K562 (cell line): ENCODE measurements around the gene TNNI2. TPM values are rescaled to one million over a fixed set of nuclear protein-coding genes. Genes with fewer than 3 reads are reported as not detected.

Experiments
- ATAC-seq: fragments of 200-7000 bp; cut with Tn5 transposase; 3 replicates; pipeline ENCODE4 v1.9.1; 2020; ENCODE audit warnings: moderate library complexity
- BruUV-seq: library from RNA; stranded (reverse); fragments of 400-500 nt; replicated peaks from 2 replicates; lab custom pipeline; 2021; lab: Mats Ljungman, UMichigan
- CTCF ChIA-PET: fragments of 300-600 bp; formaldehyde crosslinking; extraction: SDS; loops from one replicate; lab custom pipeline; 2021; ENCODE audit warnings: low intra/inter-chr PET ratio; lab: Yijun Ruan, JAX
- POLR2A ChIA-PET: fragments of 300-600, 350-650 bp; sonication (Branson Sonifier 250); formaldehyde crosslinking; extraction: SDS; loops from one replicate; lab custom pipeline; 2021; ENCODE audit warnings: antibody characterized with exemption, inconsistent platforms; lab: Yijun Ruan, JAX
- DNase-seq, 4 experiments: peaks; one replicate each; pipeline versions ENCODE4 v3.0.0 to v3.0.0-alpha.2; 2011 to 2018; ENCODE audit warnings: low spot score in 3 of 4, mixed read lengths in 3 of 4; ENCODE audit errors: extremely low read depth in 1 of 4
- FAIRE-seq: peaks from 2 replicates; lab custom pipeline; 2011; peaks lifted over from hg19 to GRCh38; lab: Jason Lieb, UNC
- H2AFZ ChIP-seq: 2 replicates; pipeline ENCODE4 v1.6.0; 2011; ENCODE audit warnings: low read depth, low read length, control low read depth, inconsistent platforms
- H3K27ac ChIP-seq: fragments of 200-600 bp; 3 replicates; pipeline ENCODE4 v1.8.0; 2011; ENCODE audit warnings: low read depth, mild to moderate bottlenecking, control low read depth, inconsistent platforms, low read length, moderate library complexity, mixed read lengths; ENCODE audit errors: extremely low read depth
- H3K27me3 ChIP-seq, 2 experiments: fragments of 300-600 bp in 1 of 2; 2 replicates in 1 of 2; 3 replicates in 1 of 2; pipeline versions ENCODE4 v1.6.0 to v1.8.0; 2011; ENCODE audit warnings: inconsistent platforms in 2 of 2, low read length in 2 of 2, mild to moderate bottlenecking in 1 of 2, mixed read lengths in 1 of 2, moderate library complexity in 1 of 2; ENCODE audit not compliant: control insufficient read depth in 2 of 2, insufficient read depth in 2 of 2
- H3K36me3 ChIP-seq: fragments of 300-600 bp; 3 replicates; pipeline ENCODE4 v1.8.0; 2011; ENCODE audit warnings: mild to moderate bottlenecking, low read length, inconsistent platforms; ENCODE audit not compliant: control insufficient read depth, insufficient read depth
- H3K4me1 ChIP-seq, 2 experiments: fragments of 200-600 bp in 1 of 2; replicated peaks in 1 of 2; 2 replicates in 1 of 2; 3 replicates in 1 of 2; pipeline versions ENCODE4 v1.5.1 to v1.8.0; 2011; ENCODE audit warnings: inconsistent platforms in 2 of 2, low read length in 2 of 2, mild to moderate bottlenecking in 1 of 2, mixed read lengths in 1 of 2, moderate library complexity in 1 of 2; ENCODE audit not compliant: control insufficient read depth in 2 of 2, insufficient read depth in 2 of 2
- H3K4me2 ChIP-seq: 2 replicates; pipeline ENCODE4 v1.6.1; 2011; ENCODE audit warnings: low read length, control low read depth, inconsistent platforms, mixed read lengths; ENCODE audit not compliant: insufficient read depth
- H3K4me3 ChIP-seq: fragments of 200-600 bp; sonication (generic), shearing (Covaris generic); 2 replicates; pipeline ENCODE4 v1.5.1; 2016; ENCODE audit warnings: control low read depth, inconsistent platforms
- H3K79me2 ChIP-seq: fragments of 200-600 bp; 3 replicates; pipeline ENCODE4 v1.8.0; 2011; ENCODE audit warnings: low read length, inconsistent platforms; ENCODE audit not compliant: control insufficient read depth, insufficient read depth
- H3K9ac ChIP-seq, 2 experiments: 2 replicates each; pipeline versions ENCODE4 v1.6.0 to v1.6.1; 2011; ENCODE audit warnings: low read depth in 2 of 2, low read length in 2 of 2, control low read depth in 1 of 2, inconsistent platforms in 1 of 2, mild to moderate bottlenecking in 1 of 2, mixed read lengths in 1 of 2; ENCODE audit not compliant: insufficient read depth in 1 of 2
- H3K9me1 ChIP-seq: one replicate; pipeline ENCODE4 v1.6.0; 2011; ENCODE audit warnings: inconsistent platforms, mild to moderate bottlenecking, low read length, moderate library complexity; ENCODE audit not compliant: control insufficient read depth, insufficient read depth
- H3K9me3 ChIP-seq: replicated peaks from 2 replicates; pipeline ENCODE4 v1.5.1; 2011; ENCODE audit warnings: low read depth, low read length, inconsistent platforms; ENCODE audit not compliant: control insufficient read depth, insufficient read depth
- H4K20me1 ChIP-seq: replicated peaks from 2 replicates; pipeline ENCODE4 v1.6.1; 2011; ENCODE audit warnings: low read length, inconsistent platforms, mixed read lengths; ENCODE audit not compliant: control insufficient read depth, insufficient read depth
- CBFA2T3 ChIP-seq: fragments of 450-650 bp; IDR thresholded peaks from 2 replicates; pipeline ENCODE4 v1.6.1; 2017
- DNMT1 ChIP-seq: fragments of 450-650 bp; IDR thresholded peaks from 2 replicates; pipeline ENCODE4 v1.6.1; 2016; ENCODE audit warnings: antibody characterized with exemption, mild to moderate bottlenecking
- MAX ChIP-seq: sonication (generic); formaldehyde crosslinking; IDR thresholded peaks from 2 replicates; pipeline ENCODE4 v1.9.0; 2022; ENCODE audit warnings: mild to moderate bottlenecking, missing genetic modification reagents
- SREBF1 ChIP-seq: fragments of 150-350 bp; IDR thresholded peaks from 2 replicates; pipeline ENCODE4 v1.6.1; 2014; ENCODE audit warnings: antibody characterized with exemption, low read depth, low read length, borderline replicate concordance
- USF1 ChIP-seq: sonication (generic); formaldehyde crosslinking; IDR thresholded peaks from 2 replicates; pipeline ENCODE4 v1.9.0; 2022; ENCODE audit warnings: mild to moderate bottlenecking, missing genetic modification reagents
- WGBS: fragments of 100-300 bp; shearing (Covaris generic); methylation state at CpG from one replicate; pipeline ENCODE4 v1.1.6; 2016; ENCODE audit warnings: low coverage, mixed read lengths; ENCODE audit not compliant: insufficient coverage; ENCODE audit errors: missing lambda C conversion rate; 5-methylcytosine and 5-hydroxymethylcytosine counted together
- in situ Hi-C: fragments of 300-500 bp; cut with MboI; formaldehyde crosslinking; loops from 4 replicates; pipeline ENCODE4 v1.15.0; 2018; ENCODE audit warnings: inconsistent platforms, mixed read lengths
- intact Hi-C: fragments of 100-400 bp; cut with micrococcal nuclease; formaldehyde crosslinking; loops from 2 replicates; pipeline ENCODE4 v1.14.2; 2022
- polyA plus RNA-seq, 8 experiments: library from polyadenylated mRNA; depleted of rRNA in 4 of 8; stranded (reverse) in 5 of 8; unstranded in 3 of 8; fragments of >200 nt; fragmentation: Nextera tagmentation in 2 of 8; fragmentation: Illumina TruSeq in 1 of 8; extraction: Ambion mirVana in 2 of 8; extraction: Trizol in 1 of 8; gene quantifications; 2 replicates each; pipeline versions ENCODE4 v1.2.1 to v1.2.3, GENCODE V29; 2011 to 2014; ENCODE audit warnings: inconsistent platforms in 1 of 8, missing spikeins in 1 of 8
- total RNA-seq, 7 experiments: library from RNA; depleted of rRNA in 6 of 7; stranded (reverse); fragments of >200 nt in 6 of 7; fragmentation: Illumina TruSeq in 2 of 7; extraction: Trizol in 2 of 7; gene quantifications; 2 replicates each; pipeline versions ENCODE4 v1.2.1 to v1.2.3, GENCODE V29; 2011 to 2021; ENCODE audit warnings: low replicate concordance in 1 of 7

The TNNI2 gene
- total and polyA plus RNA-seq, 9 of the 15 experiments (the other 6 are each of a cell fraction or from before 2014, with no cell fraction given) = not detected

DNA sequence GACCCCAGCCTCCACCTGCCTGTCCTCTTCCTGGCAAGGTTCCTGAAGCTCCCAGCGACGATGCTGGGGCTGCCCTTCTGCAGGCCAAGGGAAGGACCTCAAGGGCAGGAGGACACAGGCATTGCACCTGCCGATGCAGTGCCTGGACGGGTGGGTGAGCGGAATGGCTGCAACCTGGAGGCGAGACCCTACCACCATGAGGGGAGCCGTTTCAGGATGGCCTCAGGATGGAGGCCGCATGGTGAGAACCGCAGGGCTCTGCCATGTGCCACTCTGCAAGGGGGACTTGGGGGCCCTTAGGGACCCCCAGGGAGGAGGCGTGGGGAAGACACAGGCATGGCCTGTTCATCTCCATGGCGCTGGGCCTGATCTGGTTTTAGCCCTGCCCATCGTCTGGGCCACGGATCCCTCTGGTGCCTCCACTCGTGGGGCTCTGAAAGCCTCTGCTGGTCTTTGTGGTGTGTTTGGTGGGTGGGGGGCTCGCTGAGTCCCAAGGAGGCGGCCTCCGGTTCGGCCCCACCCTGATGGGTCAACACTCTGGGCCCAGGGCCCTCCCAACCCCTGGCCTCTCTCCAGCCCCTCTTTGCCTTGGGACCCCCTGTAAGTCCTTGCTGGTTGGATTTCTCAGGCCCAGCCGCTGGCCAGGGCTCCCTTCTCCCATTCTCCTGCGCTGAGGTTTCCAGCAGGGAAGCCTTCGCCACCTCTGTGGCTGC lies 12.8 kb downstream of the TNNI2 start:
- no peak overlapping the region for H2AFZ ChIP-seq
- no peak overlapping the region for H3K4me2 ChIP-seq
- peaks cover 0 to 21% of the 10 kb centered on the region in 2 experiments; a peak in 2 of 5 replicates for H3K4me1 ChIP-seq
- in situ Hi-C loops = loop anchor here (10.0 kb wide), 1 partner anchor 303 kb away; no protein-coding TSS in a partner anchor
- no peaks in the 10 kb centered on the region for H3K9me1 ChIP-seq
- no peak overlapping the region for H3K27ac ChIP-seq
- no peaks in the 10 kb centered on the region for H3K79me2 ChIP-seq
- H3K36me3 ChIP-seq = no peaks in the 10 kb centered on the region
- H3K9ac ChIP-seq = no peak overlapping the region
- FAIRE-seq (no peak), ATAC-seq (no peak), DNase-seq (no peak)
- ChIA-PET POLR2A (no interaction called here), CTCF (no interaction called here)
- intact Hi-C loops = no loop called here
- H3K27me3 ChIP-seq = peaks cover 27 to 82% of the 10 kb centered on the region in 2 experiments; a peak in 4 of 5 replicates
- peaks cover 3% of the 10 kb centered on the region for H4K20me1 ChIP-seq
- 3% methylated on average over 21 of the region's 21 CpGs for WGBS
- BruUV-seq = no TSS peak
- 0 out of 2 replicates have a peak, but pooled peaks have one; percentile 30 for TF ChIP-seq MAX (CRISPR knock-in tag)
- TF ChIP-seq SREBF1 = no peak
- H3K4me3 ChIP-seq = no peak overlapping the region
- no peaks in the 10 kb centered on the region for H3K9me3 ChIP-seq

- no peak for ATAC-seq
- no peaks in the 10 kb centered on the region for H3K9me3 ChIP-seq
- H3K4me3 ChIP-seq = no peak overlapping the region
- H3K36me3 ChIP-seq = no peaks in the 10 kb centered on the region
- no peaks in the 10 kb centered on the region for H3K9me1 ChIP-seq
- peaks cover 3% of the 10 kb centered on the region for H4K20me1 ChIP-seq
- no peak overlapping the region for H3K4me2 ChIP-seq
- H2AFZ ChIP-seq = no peak overlapping the region
- POLR2A ChIA-PET = no interaction called here
- no peak overlapping the region for H3K9ac ChIP-seq
- H3K4me1 ChIP-seq = peaks cover 0 to 21% of the 10 kb centered on the region in 2 experiments; a peak in 2 of 5 replicates
- TF ChIP-seq CBFA2T3 (no peak), USF1 (0 out of 2 replicates have a peak, but pooled peaks have one; percentile 29), DNMT1 (no peak)
- TF ChIP-seq, all 486 proteins: peak for 1
- 10% methylated on average over 23 of the region's 25 CpGs for WGBS
- in situ Hi-C loops = loop anchor here (10.0 kb wide), 1 partner anchor 302 kb away; no protein-coding TSS in a partner anchor
- Histone ChIP-seq H3K27ac (no peak overlapping the region), H3K79me2 (no peaks in the 10 kb centered on the region), H3K27me3 (peaks cover 27 to 85% of the 10 kb centered on the region in 2 experiments; a peak in 4 of 5 replicates)
- no TSS peak for BruUV-seq
- DNase-seq = no peak
- CTCF ChIA-PET = no interaction called here
- intact Hi-C loops = no loop called here
- FAIRE-seq = no peak
Observed at GRCh38 chr11:1852271-1852876, 13.6 kb downstream of the TNNI2 start.
